ENCODE results near the gene STYXL1. TPM values are rescaled to one million over a fixed set of nuclear protein-coding genes. Genes with fewer than 3 reads are reported as not detected.

STYXL1 gene
- total RNA-seq, 4 donors from 2014 or later: 33.4 to 63.9 (median 42.2) TPM

- intact Hi-C loops (cut with DNase I; ENCODE audit: low total_unique reads): no loop called here
- no peak overlapping the region for H3K4me3 ChIP-seq (ENCODE audit: low read depth, poor library complexity, severe bottlenecking)
- no peak for DNase-seq (ENCODE audit: low spot score in 2 of 2)
- no peak for TF ChIP-seq POLR2A (IDR thresholded peaks at IDR 0.05)
- TF ChIP-seq CTCF (IDR thresholded peaks at IDR 0.05): no peak
- WGBS, 2 donors: 85 to 88% methylated on average over 30 of the region's 30 CpGs
Measured at GRCh38 chr7:75987805-75988567, 59.8 kb downstream of the STYXL1 start.

DNA sequence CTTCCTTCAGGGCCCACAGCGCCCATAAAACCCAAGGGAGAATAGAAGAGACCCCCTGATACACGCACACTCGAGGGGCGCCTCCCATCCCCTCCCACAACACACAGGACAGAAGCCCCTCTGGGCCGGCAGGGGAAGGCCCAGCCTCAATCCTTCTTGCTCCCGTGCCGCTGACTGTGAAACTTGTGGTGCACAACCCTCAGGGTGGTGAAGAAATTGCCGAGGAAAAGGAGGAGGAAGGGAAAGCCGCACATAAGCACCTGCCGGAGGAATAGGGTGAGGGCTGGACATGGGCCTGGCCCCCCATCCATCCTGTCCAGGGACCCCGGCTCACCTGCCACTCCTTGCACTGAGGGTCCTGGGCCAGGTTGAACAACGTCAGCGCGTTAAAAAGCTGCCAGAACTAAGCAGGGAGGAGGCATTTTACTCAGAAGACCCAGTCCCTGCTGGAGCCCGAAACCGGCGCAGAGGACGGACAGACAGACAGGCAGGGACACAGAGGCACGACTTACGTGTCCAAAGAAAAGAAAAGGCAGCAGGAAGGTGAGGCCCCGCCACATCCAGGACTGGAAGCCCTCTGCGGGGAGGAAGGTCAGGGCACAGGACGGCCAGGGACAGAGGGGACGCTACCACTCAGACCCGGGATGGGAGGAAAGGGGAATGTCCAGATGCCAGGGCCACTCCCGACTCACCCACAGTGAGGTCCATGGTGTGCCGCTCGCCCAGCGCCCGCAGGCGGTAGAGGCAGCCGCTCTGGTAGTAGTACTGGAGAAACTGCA is 60.6 kb downstream of the STYXL1 start:
- no peak for DNase-seq (ENCODE audit: low spot score in 2 of 2)
- intact Hi-C loops (cut with DNase I; ENCODE audit: low total_unique reads): no loop called here
- H3K4me3 ChIP-seq (ENCODE audit: low read depth, poor library complexity, severe bottlenecking): no peak overlapping the region
- TF ChIP-seq POLR2A (IDR thresholded peaks at IDR 0.05) (no peak), CTCF (IDR thresholded peaks at IDR 0.05) (no peak)
- WGBS, 2 donors: 90 to 92% methylated on average over 31 to 32 of the region's 32 CpGs

- intact Hi-C loops (cut with DNase I; ENCODE audit: low total_unique reads): no loop called here
- no peak for TF ChIP-seq POLR2A (IDR thresholded peaks at IDR 0.05)
- TF ChIP-seq CTCF (IDR thresholded peaks at IDR 0.05): no peak
- no peak overlapping the region for H3K4me3 ChIP-seq (ENCODE audit: low read depth, poor library complexity, severe bottlenecking)
- DNase-seq (ENCODE audit: low spot score in 2 of 2): no peak
- WGBS, 2 donors: 80 to 82% methylated on average over 12 to 18 of the region's 20 CpGs
Measured at GRCh38 chr7:75986147-75986781, 61.5 kb downstream of the STYXL1 start.

GRCh38 chr7:75985518-75986146 is 62.2 kb downstream of the STYXL1 start:
- 78 to 86% methylated on average over 25 to 41 of the region's 41 CpGs for WGBS, 2 donors
- intact Hi-C loops (cut with DNase I; ENCODE audit: low total_unique reads): no loop called here
- DNase-seq (ENCODE audit: low spot score in 2 of 2): no peak
- no peak for TF ChIP-seq CTCF (IDR thresholded peaks at IDR 0.05)
- TF ChIP-seq POLR2A (IDR thresholded peaks at IDR 0.05): no peak
- H3K4me3 ChIP-seq (ENCODE audit: low read depth, poor library complexity, severe bottlenecking): no peak overlapping the region

- intact Hi-C loops (cut with DNase I; ENCODE audit: low total_unique reads): no loop called here
- TF ChIP-seq POLR2A (IDR thresholded peaks at IDR 0.05) (no peak), CTCF (IDR thresholded peaks at IDR 0.05) (no peak)
- DNase-seq (ENCODE audit: low spot score in 2 of 2): no peak
- 86 to 90% methylated on average over 14 to 16 of the region's 21 CpGs for WGBS, 2 donors
- no peak overlapping the region for H3K4me3 ChIP-seq (ENCODE audit: low read depth, poor library complexity, severe bottlenecking)
Measured at GRCh38 chr7:75985009-75985517, 62.7 kb downstream of the STYXL1 start.
